GM20000 (cell line): ENCODE measurements around the gene SYNE1.

Source experiments
- DNase-seq: peaks from one replicate; pipeline ENCODE4 v3.0.0; 2012; ENCODE audit warnings: low spot score
- TF ChIP-seq, protein P1 (sequence below): IDR thresholded peaks from 2 replicates; pipeline ENCODE4 v1.5.1; 2012; ENCODE audit warnings: mild to moderate bottlenecking, control low read depth; ENCODE audit errors: extremely low read depth, missing control alignments

SYNE1 gene

DNA sequence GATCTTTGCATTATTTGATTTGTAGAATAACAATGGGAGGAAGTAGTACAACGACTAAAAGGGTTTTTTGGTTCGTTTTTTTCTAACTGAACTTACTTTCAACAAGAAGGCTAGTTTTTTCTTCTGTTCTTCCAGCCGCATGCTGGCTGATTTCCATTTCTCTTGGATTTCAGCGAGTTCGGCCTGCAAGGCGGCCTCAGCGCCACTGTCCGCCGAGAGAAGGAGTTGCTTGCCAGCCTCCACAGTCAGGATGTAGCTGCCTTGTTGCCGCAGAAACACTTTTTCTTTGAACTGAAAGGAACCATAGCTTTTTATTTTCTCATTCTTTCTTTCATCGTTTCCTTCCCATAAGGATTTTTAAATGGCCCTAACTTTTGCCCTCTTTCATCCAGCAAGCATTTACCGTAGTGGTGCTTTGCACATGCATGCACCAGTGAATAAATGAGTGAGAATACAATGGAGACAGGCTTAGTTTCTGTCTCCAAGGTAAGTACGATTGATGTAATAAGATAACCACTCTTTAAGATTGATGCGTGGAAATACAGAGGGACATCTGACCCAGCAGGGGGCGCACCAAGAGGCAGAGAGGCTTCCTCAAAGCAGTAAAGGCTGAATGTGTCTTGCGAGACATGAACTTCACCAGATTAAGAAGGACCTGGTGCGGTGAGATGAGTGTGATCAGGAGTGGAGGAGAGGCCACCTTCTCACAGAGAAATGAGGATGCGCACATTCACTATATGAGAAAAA lies 430.9 kb downstream of the SYNE1 start:
- DNase-seq = no peak
- TF ChIP-seq, protein P1, sequence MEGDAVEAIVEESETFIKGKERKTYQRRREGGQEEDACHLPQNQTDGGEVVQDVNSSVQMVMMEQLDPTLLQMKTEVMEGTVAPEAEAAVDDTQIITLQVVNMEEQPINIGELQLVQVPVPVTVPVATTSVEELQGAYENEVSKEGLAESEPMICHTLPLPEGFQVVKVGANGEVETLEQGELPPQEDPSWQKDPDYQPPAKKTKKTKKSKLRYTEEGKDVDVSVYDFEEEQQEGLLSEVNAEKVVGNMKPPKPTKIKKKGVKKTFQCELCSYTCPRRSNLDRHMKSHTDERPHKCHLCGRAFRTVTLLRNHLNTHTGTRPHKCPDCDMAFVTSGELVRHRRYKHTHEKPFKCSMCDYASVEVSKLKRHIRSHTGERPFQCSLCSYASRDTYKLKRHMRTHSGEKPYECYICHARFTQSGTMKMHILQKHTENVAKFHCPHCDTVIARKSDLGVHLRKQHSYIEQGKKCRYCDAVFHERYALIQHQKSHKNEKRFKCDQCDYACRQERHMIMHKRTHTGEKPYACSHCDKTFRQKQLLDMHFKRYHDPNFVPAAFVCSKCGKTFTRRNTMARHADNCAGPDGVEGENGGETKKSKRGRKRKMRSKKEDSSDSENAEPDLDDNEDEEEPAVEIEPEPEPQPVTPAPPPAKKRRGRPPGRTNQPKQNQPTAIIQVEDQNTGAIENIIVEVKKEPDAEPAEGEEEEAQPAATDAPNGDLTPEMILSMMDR = no peak

GRCh38 chr6:152204591-152204990 lies 432.6 kb downstream of the SYNE1 start:
- DNase-seq = no peak

DNA sequence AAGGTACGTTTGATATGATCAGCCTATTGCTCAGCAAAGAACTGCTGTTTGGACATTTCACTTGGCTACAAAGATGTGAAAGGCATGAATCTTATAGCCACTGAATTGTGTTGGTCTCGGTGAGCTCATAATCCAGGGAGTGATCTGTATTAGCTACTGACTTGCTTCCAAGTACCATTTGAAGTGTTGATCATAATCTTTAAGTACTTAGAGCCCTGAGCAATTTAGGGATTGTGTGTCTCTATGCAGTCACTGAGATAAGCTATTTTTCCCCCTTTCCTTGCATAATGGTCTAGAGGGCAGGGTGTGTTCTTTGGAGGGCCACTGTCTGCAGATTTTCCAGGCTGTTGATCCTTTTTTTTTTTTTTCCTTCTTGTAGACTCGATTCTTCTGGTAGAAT lies 436.0 kb downstream of the SYNE1 start:
- DNase-seq = no peak
- TF ChIP-seq, protein P1 = no peak

More at GRCh38 chr6:152204591-152204990, 432.6 kb downstream of the SYNE1 start:
- TF ChIP-seq, protein P1 = no peak

- TF ChIP-seq, protein P1 = no peak
- DNase-seq = no peak
These were observed 441.3 kb downstream of the SYNE1 start for GRCh38 chr6:152195896-152196295.

GRCh38 chr6:152189736-152190135 lies 447.4 kb downstream of the SYNE1 start:
- DNase-seq = no peak
- TF ChIP-seq, protein P1 = no peak

DNA sequence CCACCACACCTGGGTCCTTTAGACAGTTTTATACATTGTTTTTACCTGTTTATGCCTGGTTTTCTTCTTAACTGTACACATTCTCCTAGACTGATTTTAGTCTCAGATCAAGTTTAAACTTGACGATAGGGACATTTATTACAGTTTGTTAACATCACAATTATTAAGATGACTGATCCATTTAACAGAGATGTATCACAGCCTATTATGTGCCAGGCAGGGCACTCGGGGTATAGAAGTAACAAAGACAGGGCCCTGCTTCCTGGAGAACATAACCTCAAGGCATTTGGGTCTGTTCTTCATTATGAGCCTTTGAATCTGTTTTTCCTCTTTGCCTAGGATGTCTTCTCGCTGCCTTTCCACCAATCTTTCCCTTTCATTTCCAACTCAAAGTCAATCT lies 449.2 kb downstream of the SYNE1 start:
- TF ChIP-seq, protein P1 = no peak
- DNase-seq = no peak

GRCh38 chr6:152186840-152187239 lies 450.3 kb downstream of the SYNE1 start:
- TF ChIP-seq, protein P1 = no peak
- DNase-seq = no peak
